SK-N-SH treated with all-trans-retinoic acid at 6 μM for 48 hours (cell line): Measurements from ENCODE around the gene PDIA5.

Experiments
- ATAC-seq: fragments of 200-7000 bp; cut with Tn5 transposase; 3 replicates; pipeline ENCODE4 v1.9.1; 2020; ENCODE audit warnings: mild to moderate bottlenecking, moderate library complexity
- ARNTL ChIP-seq: fragments of 450-650 bp; formaldehyde crosslinking; IDR thresholded peaks from 2 replicates; pipeline ENCODE4 v1.5.0; 2020; ENCODE audit warnings: low read depth, mild to moderate bottlenecking, moderate library complexity, borderline replicate concordance
- BACH2 ChIP-seq: fragments of 250-450 bp; sonication (Bioruptor Pico); IDR thresholded peaks from 2 replicates; pipeline ENCODE4 v1.9.0; 2021; ENCODE audit warnings: mild to moderate bottlenecking, borderline replicate concordance
- CREB5 ChIP-seq: fragments of 250-450 bp; sonication (Bioruptor Pico); IDR thresholded peaks from 2 replicates; pipeline ENCODE4 v1.5.1; 2020; ENCODE audit warnings: low read depth, mild to moderate bottlenecking, moderate library complexity
- CSDC2 ChIP-seq: fragments of 250-450 bp; sonication (Bioruptor Pico); IDR thresholded peaks from 2 replicates; pipeline ENCODE4 v1.5.0; 2020; ENCODE audit warnings: mild to moderate bottlenecking, moderate library complexity
- ESRRG ChIP-seq: fragments of 250-450 bp; sonication (Bioruptor Pico); IDR thresholded peaks from 2 replicates; pipeline ENCODE4 v1.6.1; 2021; ENCODE audit warnings: mild to moderate bottlenecking
- ISL1 ChIP-seq: fragments of 250-450 bp; sonication (Bioruptor Pico); IDR thresholded peaks from 2 replicates; pipeline ENCODE4 v2.1.2; 2022; ENCODE audit warnings: mild to moderate bottlenecking, moderate library complexity
- OSR1 ChIP-seq: fragments of 250-450 bp; sonication (Bioruptor Pico); IDR thresholded peaks from 2 replicates; pipeline ENCODE4 v1.8.0; 2022; ENCODE audit warnings: moderate library complexity, mild to moderate bottlenecking, inconsistent platforms
- PATZ1 ChIP-seq: fragments of 250-450 bp; sonication (Bioruptor Pico); IDR thresholded peaks from 2 replicates; pipeline ENCODE4 v1.8.0; 2020; ENCODE audit warnings: mild to moderate bottlenecking, moderate library complexity, borderline replicate concordance
- POU6F1 ChIP-seq: fragments of 250-450 bp; sonication (Bioruptor Pico); IDR thresholded peaks from 2 replicates; pipeline ENCODE4 v1.8.0; 2021; ENCODE audit warnings: low read depth, mild to moderate bottlenecking, moderate library complexity, borderline replicate concordance
- PPARA ChIP-seq: fragments of 250-450 bp; sonication (Bioruptor Pico); IDR thresholded peaks from 2 replicates; pipeline ENCODE4 v1.5.0; 2020; ENCODE audit warnings: mild to moderate bottlenecking, borderline replicate concordance
- RARB ChIP-seq: fragments of 250-450 bp; sonication (Bioruptor Pico); IDR thresholded peaks from 2 replicates; pipeline ENCODE4 v1.8.0; 2021; ENCODE audit warnings: mild to moderate bottlenecking, moderate library complexity
- SNAI2 ChIP-seq: fragments of 250-450 bp; sonication (Bioruptor Pico); IDR thresholded peaks from 2 replicates; pipeline ENCODE4 v1.5.0; 2020; ENCODE audit warnings: mild to moderate bottlenecking, moderate library complexity
- TCF4 ChIP-seq: fragments of 250-450 bp; sonication (Bioruptor Pico); IDR thresholded peaks from 2 replicates; pipeline ENCODE4 v1.8.0; 2021; ENCODE audit warnings: mild to moderate bottlenecking, moderate library complexity, borderline replicate concordance
- TOX ChIP-seq: fragments of 250-450 bp; sonication (Bioruptor Pico); IDR thresholded peaks from 2 replicates; pipeline ENCODE4 v1.8.0; 2021; ENCODE audit warnings: mild to moderate bottlenecking, moderate library complexity, borderline replicate concordance
- ZC3H10 ChIP-seq: fragments of 250-450 bp; sonication (Bioruptor Pico); IDR thresholded peaks from 2 replicates; pipeline ENCODE4 v1.5.1; 2021; ENCODE audit warnings: mild to moderate bottlenecking, moderate library complexity
- ZFP3 ChIP-seq: fragments of 250-450 bp; sonication (Bioruptor Pico); IDR thresholded peaks from 2 replicates; pipeline ENCODE4 v1.5.0; 2020; ENCODE audit warnings: mild to moderate bottlenecking, moderate library complexity
- ZFP30 ChIP-seq: fragments of 450-650 bp; formaldehyde crosslinking; IDR thresholded peaks from 2 replicates; pipeline ENCODE4 v1.5.0; 2022; ENCODE audit warnings: mild to moderate bottlenecking, moderate library complexity
- ZNF70 ChIP-seq: fragments of 450-650 bp; formaldehyde crosslinking; IDR thresholded peaks from 2 replicates; pipeline ENCODE4 v1.5.0; 2020; ENCODE audit warnings: mild to moderate bottlenecking, moderate library complexity
- ZNF8 ChIP-seq: fragments of 450-650 bp; formaldehyde crosslinking; IDR thresholded peaks from 2 replicates; pipeline ENCODE4 v1.5.0; 2020; ENCODE audit warnings: mild to moderate bottlenecking, moderate library complexity
- TF ChIP-seq, protein P1 (sequence below): fragments of 250-450 bp; sonication (Bioruptor Pico); IDR thresholded peaks from 2 replicates; pipeline ENCODE4 v1.5.0; 2020; ENCODE audit warnings: mild to moderate bottlenecking, moderate library complexity

PDIA5 gene

DNA sequence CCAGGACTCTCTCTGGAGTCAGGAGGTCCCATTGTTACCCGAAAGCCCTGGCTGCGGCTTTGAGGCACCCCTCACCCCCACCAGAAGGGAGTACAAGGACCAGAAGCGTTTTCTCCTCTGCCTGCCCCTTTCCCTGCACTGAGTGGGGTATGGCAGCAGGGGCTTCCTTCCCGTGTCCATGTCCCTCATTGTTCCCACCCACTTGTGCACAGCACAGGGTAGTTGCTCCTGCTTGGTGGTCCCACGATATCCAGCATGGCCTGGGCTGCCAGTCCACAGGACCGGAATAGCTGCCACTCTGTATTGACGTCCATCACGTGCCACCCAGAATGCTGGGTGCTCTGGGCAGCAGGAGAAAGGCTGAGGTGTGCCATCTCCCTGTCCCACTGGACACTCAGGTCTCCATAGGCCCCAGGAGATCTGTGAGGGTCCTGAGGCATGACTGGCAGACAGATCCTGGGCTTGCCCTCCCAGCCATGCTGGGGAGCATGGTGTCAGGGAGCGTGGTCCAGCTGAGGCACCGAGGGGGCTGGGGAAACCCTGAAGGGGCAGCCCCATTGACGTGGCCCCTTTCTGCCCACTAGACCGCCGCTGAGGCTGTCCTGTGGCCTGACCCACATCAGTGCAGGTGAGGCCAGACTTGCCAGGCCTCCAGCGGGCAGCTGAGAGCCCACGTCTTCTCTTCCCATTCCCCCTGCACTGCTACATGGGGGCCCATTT is 89.6 kb downstream of the PDIA5 start:
- TF ChIP-seq ARNTL (CRISPR knock-in tag) (no peak), CREB5 (CRISPR knock-in tag) (no peak), PATZ1 (CRISPR knock-in tag) (no peak), TCF4 (no peak), PPARA (no peak), ESRRG (CRISPR knock-in tag) (no peak), ZFP30 (CRISPR knock-in tag) (no peak), BACH2 (CRISPR knock-in tag) (no peak)
- TF ChIP-seq, all 23 proteins: peak for 0
- ATAC-seq: no peak

GRCh38 chr3:123157209-123157597 is 90.4 kb downstream of the PDIA5 start:
- no peak for TF ChIP-seq ZNF70 (CRISPR knock-in tag)
- TF ChIP-seq SNAI2 (CRISPR knock-in tag): no peak
- TF ChIP-seq OSR1 (CRISPR knock-in tag): no peak
- TF ChIP-seq ZC3H10 (CRISPR knock-in tag): no peak
- no peak for TF ChIP-seq BACH2 (CRISPR knock-in tag)
- ATAC-seq: no peak

DNA sequence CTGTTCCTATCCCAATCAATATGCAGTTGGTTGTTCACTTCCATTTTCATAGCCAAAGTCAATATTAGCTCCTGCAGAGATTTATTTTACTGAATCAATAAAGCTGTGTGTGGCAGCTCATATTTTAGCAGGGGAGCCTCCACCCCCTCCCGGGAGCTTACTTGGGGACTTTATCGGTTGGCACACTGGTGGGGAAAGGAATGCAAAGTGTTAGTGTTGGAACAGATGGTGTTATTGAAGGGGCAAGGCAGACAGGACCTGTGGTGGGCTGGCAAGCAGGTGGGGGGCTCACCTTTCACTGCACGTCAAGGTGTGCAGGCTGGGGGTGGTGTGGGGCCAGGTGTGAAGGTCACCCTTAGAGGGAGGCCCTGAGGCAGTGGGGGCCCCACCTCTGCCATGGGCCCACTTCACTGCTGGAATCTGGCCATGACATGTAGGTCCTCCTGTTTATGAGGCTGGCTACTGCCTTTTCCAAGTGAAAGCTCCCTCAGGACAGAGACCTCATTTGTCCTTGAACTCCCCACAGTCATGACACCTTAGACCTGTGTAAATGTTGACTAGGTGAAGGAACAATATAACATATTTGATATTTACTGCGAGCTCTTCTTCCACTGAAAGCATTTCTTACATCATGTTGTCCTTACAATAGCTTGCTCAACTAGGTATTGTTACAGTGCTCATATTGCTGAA is 90.9 kb downstream of the PDIA5 start:
- no peak for ATAC-seq
- no peak for TF ChIP-seq RARB (CRISPR knock-in tag)
- TF ChIP-seq, protein P1, sequence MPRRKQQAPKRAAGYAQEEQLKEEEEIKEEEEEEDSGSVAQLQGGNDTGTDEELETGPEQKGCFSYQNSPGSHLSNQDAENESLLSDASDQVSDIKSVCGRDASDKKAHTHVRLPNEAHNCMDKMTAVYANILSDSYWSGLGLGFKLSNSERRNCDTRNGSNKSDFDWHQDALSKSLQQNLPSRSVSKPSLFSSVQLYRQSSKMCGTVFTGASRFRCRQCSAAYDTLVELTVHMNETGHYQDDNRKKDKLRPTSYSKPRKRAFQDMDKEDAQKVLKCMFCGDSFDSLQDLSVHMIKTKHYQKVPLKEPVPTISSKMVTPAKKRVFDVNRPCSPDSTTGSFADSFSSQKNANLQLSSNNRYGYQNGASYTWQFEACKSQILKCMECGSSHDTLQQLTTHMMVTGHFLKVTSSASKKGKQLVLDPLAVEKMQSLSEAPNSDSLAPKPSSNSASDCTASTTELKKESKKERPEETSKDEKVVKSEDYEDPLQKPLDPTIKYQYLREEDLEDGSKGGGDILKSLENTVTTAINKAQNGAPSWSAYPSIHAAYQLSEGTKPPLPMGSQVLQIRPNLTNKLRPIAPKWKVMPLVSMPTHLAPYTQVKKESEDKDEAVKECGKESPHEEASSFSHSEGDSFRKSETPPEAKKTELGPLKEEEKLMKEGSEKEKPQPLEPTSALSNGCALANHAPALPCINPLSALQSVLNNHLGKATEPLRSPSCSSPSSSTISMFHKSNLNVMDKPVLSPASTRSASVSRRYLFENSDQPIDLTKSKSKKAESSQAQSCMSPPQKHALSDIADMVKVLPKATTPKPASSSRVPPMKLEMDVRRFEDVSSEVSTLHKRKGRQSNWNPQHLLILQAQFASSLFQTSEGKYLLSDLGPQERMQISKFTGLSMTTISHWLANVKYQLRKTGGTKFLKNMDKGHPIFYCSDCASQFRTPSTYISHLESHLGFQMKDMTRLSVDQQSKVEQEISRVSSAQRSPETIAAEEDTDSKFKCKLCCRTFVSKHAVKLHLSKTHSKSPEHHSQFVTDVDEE (CRISPR knock-in tag): no peak
- TF ChIP-seq TOX (CRISPR knock-in tag): no peak
- TF ChIP-seq TCF4: no peak
- TF ChIP-seq ZFP3 (CRISPR knock-in tag): no peak
- TF ChIP-seq CSDC2: no peak
- no peak for TF ChIP-seq PPARA
- TF ChIP-seq ZNF70 (CRISPR knock-in tag): no peak
- TF ChIP-seq ZC3H10 (CRISPR knock-in tag): no peak
- TF ChIP-seq OSR1 (CRISPR knock-in tag): no peak
- TF ChIP-seq ZNF8: no peak
- TF ChIP-seq BACH2 (CRISPR knock-in tag): no peak
- no peak for TF ChIP-seq ZFP30 (CRISPR knock-in tag)

GRCh38 chr3:123158330-123158729 is 91.5 kb downstream of the PDIA5 start:
- no peak for ATAC-seq
- no peak for TF ChIP-seq TCF4

- TF ChIP-seq POU6F1 (CRISPR knock-in tag) (no peak), TCF4 (peak; percentile 89), ISL1 (CRISPR knock-in tag) (no peak)
- TF ChIP-seq, protein P1 (CRISPR knock-in tag): no peak
- ATAC-seq: no peak; the same call in 2 of the 3 replicates
These were observed 92.1 kb downstream of the PDIA5 start for GRCh38 chr3:123158899-123159390.
